Measurements from ENCODE around the gene RALGAPA2. TPM values are rescaled to one million over a fixed set of nuclear protein-coding genes. Genes with fewer than 3 reads are reported as not detected.

RALGAPA2 gene
- total RNA-seq, 1 experiment from 2014 or later = 10.8 TPM

- no peaks in the 10 kb centered on the region for H3K36me3 ChIP-seq (ENCODE audit: control insufficient read depth in 1 of 2, insufficient read depth in 2 of 2, low read length in 2 of 2)
- ChIA-PET POLR2A (no interaction called here), RAD21 (ENCODE audit: low non-redundant PET in 1 of 2, low total read pairs in 2 of 2, uncharacterized antibody in 2 of 2, unreplicated experiment in 2 of 2) (no interaction called here), CTCF (no interaction called here)
- no peaks in the 10 kb centered on the region for H4K20me1 ChIP-seq (ENCODE audit: insufficient read depth)
- H3K79me2 ChIP-seq (ENCODE audit: insufficient read depth, low read length) = no peaks in the 10 kb centered on the region
- no peak for ATAC-seq
- H2AFZ ChIP-seq (ENCODE audit: low read depth, low read length, poor library complexity, severe bottlenecking) = no peak overlapping the region
- no TSS peak for BruUV-seq (replicated peaks)
- H3K4me3 ChIP-seq (replicated peaks in 1 of 2; ENCODE audit: low read depth in 1 of 2, low read length in 2 of 2) = no peak overlapping the region
- intact Hi-C loops (cut with micrococcal nuclease) = no loop called here
- no peaks in the 10 kb centered on the region for H3K27me3 ChIP-seq (ENCODE audit: insufficient read depth, low read length)
- H3K9me2 ChIP-seq (ENCODE audit: insufficient read depth) = no peaks in the 10 kb centered on the region
- H3K27ac ChIP-seq (ENCODE audit: low read depth, low read length) = no peak overlapping the region
- H3K9ac ChIP-seq (ENCODE audit: low read length) = no peak overlapping the region
- TF ChIP-seq EZH2phosphoT487 (IDR thresholded peaks at IDR 0.05; ENCODE audit: borderline replicate concordance) (no peak), ATF3 (IDR thresholded peaks at IDR 0.05) (no peak), ZBTB33 (IDR thresholded peaks at IDR 0.05; ENCODE audit: extremely low read depth, insufficient replicate concordance, low read length) (no peak), SP1 (IDR thresholded peaks at IDR 0.05; ENCODE audit: low read depth) (no peak), TCF7L2 (IDR thresholded peaks at IDR 0.05; ENCODE audit: borderline replicate concordance, extremely low read depth, insufficient read depth, insufficient read length) (no peak), SIN3A (IDR thresholded peaks at IDR 0.05; ENCODE audit: low read depth) (no peak), ZNF274 (IDR thresholded peaks at IDR 0.05; ENCODE audit: low read depth, low read length) (no peak)
- DNase-seq (ENCODE audit: low read depth, low spot score) = no peak
- no peaks in the 10 kb centered on the region for H3K9me3 ChIP-seq (ENCODE audit: control insufficient read depth in 1 of 2, insufficient read depth in 1 of 2, low read depth in 1 of 2, low read length in 2 of 2)
- H3K4me1 ChIP-seq (ENCODE audit: control insufficient read depth in 1 of 2, insufficient read depth in 2 of 2, low read length in 2 of 2) = no peaks in the 10 kb centered on the region
- H3K4me2 ChIP-seq (ENCODE audit: low read length) = no peak overlapping the region
Observed at GRCh38 chr20:20410678-20411077, 301.8 kb downstream of the RALGAPA2 start.

- Histone ChIP-seq H3K4me2 (ENCODE audit: low read length) (no peak overlapping the region), H3K9me3 (ENCODE audit: control insufficient read depth in 1 of 2, insufficient read depth in 1 of 2, low read depth in 1 of 2, low read length in 2 of 2) (no peaks in the 10 kb centered on the region), H3K4me3 (replicated peaks in 1 of 2; ENCODE audit: low read depth in 1 of 2, low read length in 2 of 2) (no peak overlapping the region), H2AFZ (ENCODE audit: low read depth, low read length, poor library complexity, severe bottlenecking) (no peak overlapping the region), H4K20me1 (ENCODE audit: insufficient read depth) (no peaks in the 10 kb centered on the region), H3K79me2 (ENCODE audit: insufficient read depth, low read length) (no peaks in the 10 kb centered on the region), H3K9me2 (ENCODE audit: insufficient read depth) (no peaks in the 10 kb centered on the region), H3K9ac (ENCODE audit: low read length) (no peak overlapping the region), H3K4me1 (ENCODE audit: control insufficient read depth in 1 of 2, insufficient read depth in 2 of 2, low read length in 2 of 2) (no peaks in the 10 kb centered on the region), H3K27ac (ENCODE audit: low read depth, low read length) (no peak overlapping the region), H3K27me3 (ENCODE audit: insufficient read depth, low read length) (no peaks in the 10 kb centered on the region), H3K36me3 (ENCODE audit: control insufficient read depth in 1 of 2, insufficient read depth in 2 of 2, low read length in 2 of 2) (no peaks in the 10 kb centered on the region)
- ATAC-seq (no peak), DNase-seq (ENCODE audit: low read depth, low spot score) (no peak)
- BruUV-seq (replicated peaks) = no TSS peak
- intact Hi-C loops (cut with micrococcal nuclease) = loop anchor here (2.0 kb wide), 1 partner anchor 327 kb away; no protein-coding TSS in a partner anchor
- ChIA-PET POLR2A (no interaction called here), RAD21 (ENCODE audit: low non-redundant PET in 1 of 2, low total read pairs in 2 of 2, uncharacterized antibody in 2 of 2, unreplicated experiment in 2 of 2) (no interaction called here), CTCF (no interaction called here)
- TF ChIP-seq CEBPB (IDR thresholded peaks at IDR 0.05; ENCODE audit: low read depth) (no peak), ELF1 (IDR thresholded peaks at IDR 0.05; ENCODE audit: borderline replicate concordance, low read depth) (no peak), ZNF274 (IDR thresholded peaks at IDR 0.05; ENCODE audit: low read depth, low read length) (no peak), REST (IDR thresholded peaks at IDR 0.05; ENCODE audit: low read depth) (no peak), CTCF (IDR thresholded peaks at IDR 0.05 in 2 of 3, conservative IDR thresholded peaks at IDR 0.05 in 1 of 3; ENCODE audit: borderline replicate concordance in 1 of 3, insufficient read depth in 1 of 3, low read depth in 2 of 3, low read length in 2 of 3) (no peak), JUND (IDR thresholded peaks at IDR 0.05) (no peak), RAD21 (IDR thresholded peaks at IDR 0.05; ENCODE audit: low read depth) (no peak)
Observed at GRCh38 chr20:20409331-20409730, 303.1 kb downstream of the RALGAPA2 start.

All from HCT116 (cell line).